Measurements from ENCODE around the gene PINLYP.
"Not testable (repeated sequence)": the region's sequence is repeated elsewhere in the genome, so short reads cannot be mapped to it uniquely, and the experiment has no call there.

Gene PINLYP
- 0.24 to 0.48 reads per million in 2 experiments for total RNA-seq

GRCh38 chr19:43575156-43575950 lies at the start of gene PINLYP, which contains the start of gene XRCC1:
Gene PINLYP (plus strand): TSS chr19:43575801. CDS start chr19:43577192, 1,391 bp downstream.
Gene XRCC1 (minus strand): TSS chr19:43575527. CDS start chr19:43575458, 69 bp downstream.
- DNase-seq (ENCODE audit: low read depth), result peak; percentile 97

- DNase-seq (ENCODE audit: low read depth), result no peak
Observed at GRCh38 chr19:43525836-43526771, 49.5 kb upstream of the PINLYP start.

GRCh38 chr19:43526884-43527859 lies 48.4 kb upstream of the PINLYP start, which contains the start of gene ETHE1:
Gene ETHE1 (minus strand): TSS chr19:43527201. CDS start chr19:43527177, 24 bp downstream.
- DNase-seq (ENCODE audit: low read depth), result peak; percentile 49

DNA sequence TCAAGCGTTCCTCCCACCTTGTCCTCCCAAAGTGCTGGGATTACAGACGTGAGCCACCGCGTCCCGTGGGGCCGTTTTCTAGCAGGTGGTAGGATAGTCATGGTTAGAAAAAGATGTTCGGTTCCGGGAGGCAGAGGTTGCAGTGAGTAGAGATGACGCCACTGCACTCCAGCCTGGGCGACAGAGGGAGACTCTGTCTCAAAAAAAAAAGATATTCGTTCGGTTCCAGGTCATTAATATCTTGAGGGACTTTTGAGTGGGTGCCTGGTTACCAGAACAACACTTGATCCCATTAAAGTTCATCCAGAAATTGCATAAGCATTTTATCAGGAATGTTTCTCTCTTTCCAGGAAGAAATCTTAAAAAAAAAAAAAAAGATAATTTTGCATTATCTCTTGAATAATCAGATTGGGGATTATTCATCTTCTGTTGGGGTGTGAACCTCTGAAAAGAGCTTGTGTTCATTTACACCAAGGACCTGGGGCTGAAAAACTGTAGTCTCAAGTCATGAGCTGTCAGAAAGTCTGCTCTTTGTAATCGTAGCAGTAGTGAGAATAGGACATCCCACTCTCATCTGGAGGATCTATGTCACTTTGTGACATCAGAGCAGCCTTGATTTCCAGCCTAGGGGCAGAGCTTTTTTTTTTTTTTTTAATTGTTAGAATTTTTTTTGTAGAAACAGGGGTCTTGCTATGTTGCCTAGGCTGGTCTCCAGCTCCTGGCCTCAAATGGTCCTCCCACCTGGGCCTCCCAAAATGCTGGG lies 47.6 kb upstream of the PINLYP start:
- no peak for DNase-seq (ENCODE audit: low read depth)

DNA sequence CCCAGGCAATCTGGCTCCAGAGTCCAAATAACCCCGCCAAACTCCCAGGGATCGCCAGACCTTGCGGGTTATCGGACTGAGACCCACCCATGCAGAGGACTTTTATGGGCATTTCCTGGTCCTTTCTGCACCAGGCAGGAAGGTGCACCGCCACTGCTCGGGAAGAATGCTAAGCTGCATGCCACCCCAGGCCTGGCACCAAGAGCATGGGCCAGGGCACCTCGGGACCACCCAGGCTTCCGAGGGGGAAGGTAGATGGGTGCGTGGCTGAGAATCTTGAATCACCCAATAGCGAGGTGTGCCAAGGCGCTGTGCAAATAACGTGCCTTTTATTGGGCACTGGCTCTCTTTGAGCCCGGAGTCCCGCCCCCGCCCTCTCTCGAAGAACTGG lies 43.0 kb upstream of the PINLYP start:
- no peak for DNase-seq (ENCODE audit: low read depth)

DNA sequence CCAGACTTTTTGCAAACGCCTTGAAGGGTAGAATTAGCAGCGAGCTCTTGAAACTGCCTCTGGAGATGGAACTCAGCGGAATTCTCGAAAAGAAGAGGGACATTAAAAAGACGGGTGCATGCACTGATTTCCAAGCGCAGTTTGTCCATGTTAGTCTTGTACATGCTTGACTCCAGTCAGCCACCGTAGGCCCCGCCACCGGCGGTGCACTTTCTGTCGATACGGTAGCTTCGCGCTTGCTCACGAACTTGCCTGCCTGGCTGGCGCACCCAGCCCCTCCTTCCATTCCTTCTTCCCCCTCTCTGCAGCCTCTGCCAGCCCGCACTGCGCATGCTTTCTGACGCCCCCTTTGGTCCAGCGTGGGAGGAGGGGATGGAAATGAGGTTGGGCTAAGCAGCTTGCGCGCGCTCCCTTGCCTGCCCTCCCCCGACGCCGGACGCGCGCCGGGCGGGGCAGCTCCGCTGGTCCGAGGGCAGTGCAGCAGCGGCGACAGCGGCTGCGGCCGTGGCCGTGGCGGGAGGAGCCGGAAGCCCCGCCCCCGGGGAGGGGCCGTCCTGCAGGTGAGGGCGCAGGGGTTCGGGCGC lies 42.5 kb upstream of the PINLYP start, which contains the start of gene ZNF575:
TSS of gene ZNF575 (plus strand) at position 227 of the 584 bp plus-strand sequence. CDS start 1,235 bp downstream, outside the sequence.
- peak; percentile 69 for DNase-seq (ENCODE audit: low read depth)

DNA sequence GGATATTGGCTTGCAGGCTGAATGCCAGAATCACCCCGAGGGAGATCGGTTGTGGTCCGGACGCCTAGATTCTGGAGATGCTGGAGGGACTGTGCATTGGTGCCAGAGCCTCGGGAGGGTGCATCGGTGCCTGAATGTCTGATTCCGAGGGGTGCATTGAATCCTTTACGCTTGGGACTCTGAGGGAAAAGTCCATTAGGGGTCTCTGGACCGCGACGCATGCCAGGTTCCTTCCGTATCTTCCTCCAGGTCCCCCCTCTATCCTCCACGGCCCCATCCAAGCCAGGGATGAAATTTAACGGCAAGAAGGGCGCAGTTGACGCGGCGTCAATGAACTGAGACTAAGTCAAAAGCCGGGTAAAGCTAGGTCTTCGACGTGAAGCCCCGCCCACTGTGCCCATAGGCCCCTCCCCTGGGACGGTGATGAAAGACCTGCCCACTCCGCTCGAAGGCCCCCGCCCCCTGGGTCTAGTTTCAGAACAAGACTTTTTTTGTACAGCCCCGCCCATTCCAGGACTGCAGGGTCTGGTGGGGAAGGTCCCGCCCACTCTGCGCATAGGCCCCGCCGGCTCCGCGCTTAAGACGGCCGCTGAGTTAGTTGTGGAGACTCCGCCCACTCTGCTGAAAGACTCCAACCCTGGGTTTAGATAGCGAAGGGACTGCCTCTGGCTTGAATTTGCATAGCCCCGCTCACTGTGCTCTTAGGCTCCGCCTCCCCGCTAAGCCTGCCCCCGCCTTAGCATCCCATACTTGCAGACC lies 41.9 kb upstream of the PINLYP start:
- DNase-seq (ENCODE audit: low read depth), result peak; percentile 89

GRCh38 chr19:43534305-43534815 lies 41.2 kb upstream of the PINLYP start:
- DNase-seq (ENCODE audit: low read depth), result no peak

GRCh38 chr19:43534816-43535761 lies 40.5 kb upstream of the PINLYP start:
- no peak for DNase-seq (ENCODE audit: low read depth)

GRCh38 chr19:43538922-43539321 lies 36.7 kb upstream of the PINLYP start:
- no peak for DNase-seq (ENCODE audit: low read depth)

- DNase-seq (ENCODE audit: low read depth), result no peak
Observed at GRCh38 chr19:43540381-43540780, 35.2 kb upstream of the PINLYP start.

DNA sequence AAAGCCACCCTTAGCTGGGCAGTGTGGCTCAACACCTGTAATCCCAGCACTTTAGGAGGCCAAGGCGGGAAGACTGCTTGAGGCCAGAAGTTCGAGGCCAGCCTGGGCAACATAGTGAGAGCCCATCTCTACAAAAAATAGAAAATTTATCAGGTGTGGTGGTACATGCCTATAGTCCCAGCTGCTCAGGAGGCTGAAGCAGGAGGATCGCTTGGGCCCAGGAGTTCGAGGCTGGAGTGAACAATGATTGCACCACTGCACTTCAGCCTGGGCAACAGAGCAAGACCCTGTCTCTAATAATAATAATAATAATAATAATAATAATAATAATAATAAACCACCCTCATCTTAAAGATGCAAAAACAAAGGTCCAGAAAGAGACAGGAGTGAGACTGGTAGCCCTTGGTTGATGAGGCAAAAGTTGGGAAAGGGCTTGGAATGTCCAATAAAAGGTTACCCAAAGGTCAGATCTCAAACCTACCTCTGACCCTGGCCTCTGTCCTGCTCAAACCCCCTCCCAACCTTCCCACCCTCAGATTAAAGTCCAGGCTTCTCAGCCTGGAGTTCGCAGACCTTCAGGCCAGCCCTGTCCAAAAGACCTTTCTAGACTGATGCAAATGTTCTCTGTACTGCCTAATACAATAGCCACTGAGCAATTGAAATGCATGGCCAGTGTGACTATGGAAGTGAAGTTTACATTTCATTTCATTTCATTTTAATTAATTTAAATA lies 33.5 kb upstream of the PINLYP start:
- no peak for DNase-seq (ENCODE audit: low read depth)

DNA sequence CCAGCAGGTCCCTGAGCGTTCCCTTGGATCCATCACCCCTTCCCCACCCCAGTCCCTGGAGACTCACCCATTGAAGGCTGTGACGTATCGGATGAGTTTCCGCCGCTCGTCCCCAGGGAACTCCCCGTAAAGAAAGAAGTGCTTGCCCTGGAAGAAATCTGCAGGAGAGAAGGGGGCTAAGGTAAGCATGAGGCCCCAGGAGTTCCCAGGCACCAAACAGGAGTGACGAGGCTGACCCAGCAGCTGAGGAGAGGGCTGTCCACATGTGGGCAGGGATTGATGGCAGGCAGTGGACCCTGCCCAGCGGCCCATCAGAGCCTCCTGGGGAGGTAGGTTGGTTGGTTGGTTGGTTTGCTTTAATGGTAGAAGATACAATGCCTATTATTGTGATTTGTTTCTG lies 31.5 kb upstream of the PINLYP start:
- DNase-seq (ENCODE audit: low read depth), result no peak

DNA sequence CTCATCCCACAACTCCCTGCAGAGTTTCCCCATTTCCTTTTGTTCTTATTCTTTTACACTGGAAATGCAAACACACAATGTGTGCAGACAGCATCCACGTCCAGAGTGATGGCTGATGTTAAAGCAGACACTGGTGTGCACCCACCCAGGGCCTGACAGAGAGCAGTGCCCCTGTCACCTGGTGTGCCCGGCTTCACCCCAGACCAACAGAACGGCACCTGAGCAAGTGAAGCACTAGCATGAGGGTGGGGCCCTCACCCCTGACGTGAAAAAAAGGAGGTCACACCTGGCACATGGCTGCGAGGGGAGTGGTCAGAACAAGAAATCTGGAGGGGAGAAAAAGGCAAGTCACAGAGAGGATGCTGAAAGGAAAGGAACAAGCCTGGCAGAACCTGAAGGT lies 30.3 kb upstream of the PINLYP start:
- no peak for DNase-seq (ENCODE audit: low read depth)

DNA sequence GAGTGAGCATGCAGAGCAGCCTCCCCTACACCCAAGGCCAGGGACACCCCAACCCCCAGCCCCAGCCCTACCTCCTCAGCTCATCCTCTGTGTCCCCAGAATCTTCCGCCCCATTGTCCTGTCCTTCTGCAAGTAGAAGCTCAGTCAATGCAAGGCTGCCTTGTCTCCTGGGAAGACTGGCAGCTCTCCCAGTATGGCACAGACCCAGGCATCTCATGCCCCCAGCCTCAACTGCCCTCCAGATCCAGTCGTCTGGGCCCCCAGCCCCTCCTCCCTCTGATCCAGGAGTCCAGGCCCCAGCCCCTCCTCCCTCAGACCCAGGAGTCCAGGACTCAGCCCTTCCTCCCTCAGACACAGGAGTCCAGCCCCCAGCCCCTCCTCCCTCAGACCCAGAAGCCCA lies 29.6 kb upstream of the PINLYP start:
- no peak for DNase-seq (ENCODE audit: low read depth)

- DNase-seq (ENCODE audit: low read depth), result no peak
Observed at GRCh38 chr19:43546581-43546980, 29.0 kb upstream of the PINLYP start.

GRCh38 chr19:43547926-43548325 lies 27.7 kb upstream of the PINLYP start:
- DNase-seq (ENCODE audit: low read depth), result not testable (repeated sequence)

Data from T follicular helper cell (primary cell).